NCI-H128 (cell line): ENCODE measurements around the gene GORASP1.

Experiments
- DNase-seq: peaks from one replicate; lab custom pipeline; 2025; ENCODE audit not compliant: unreplicated experiment; lab: John Stamatoyannopoulos, UW

The GORASP1 gene

GRCh38 chr3:39103791-39104552, 3.5 kb downstream of the GORASP1 start:
- no peak for DNase-seq

- no peak for DNase-seq
Measured at GRCh38 chr3:39103324-39103693, 4.1 kb downstream of the GORASP1 start.

- no peak for DNase-seq
Measured at GRCh38 chr3:39102504-39103323, 4.7 kb downstream of the GORASP1 start.

- DNase-seq: no peak
Measured at GRCh38 chr3:39101022-39101689, 6.3 kb downstream of the GORASP1 start.

GRCh38 chr3:39100500-39100886, 6.9 kb downstream of the GORASP1 start:
- DNase-seq: no peak

GRCh38 chr3:39099738-39100499, 7.5 kb downstream of the GORASP1 start:
- DNase-seq: no peak

GRCh38 chr3:39099242-39099641, 8.2 kb downstream of the GORASP1 start:
- no peak for DNase-seq

- DNase-seq: no peak
Measured at GRCh38 chr3:39098473-39099000, 8.9 kb downstream of the GORASP1 start.

GRCh38 chr3:39097716-39098472, 9.5 kb downstream of the GORASP1 start:
- no peak for DNase-seq

- DNase-seq: no peak
Measured at GRCh38 chr3:39096775-39097174, 10.7 kb downstream of the GORASP1 start.

GRCh38 chr3:39095778-39096177, 11.6 kb downstream of the GORASP1 start:
- no peak for DNase-seq

GRCh38 chr3:39094851-39095677, 12.4 kb downstream of the GORASP1 start:
- DNase-seq: no peak

- DNase-seq: no peak
Measured at GRCh38 chr3:39090922-39091321, 16.5 kb downstream of the GORASP1 start.

- no peak for DNase-seq
Measured at GRCh38 chr3:39088889-39089288, 18.5 kb downstream of the GORASP1 start.

- DNase-seq: no peak
Measured at GRCh38 chr3:39088456-39088855, 19.0 kb downstream of the GORASP1 start.

- no peak for DNase-seq
Measured at GRCh38 chr3:39086144-39086543, 21.3 kb downstream of the GORASP1 start.

- DNase-seq: no peak
Measured at GRCh38 chr3:39082666-39083313, 24.6 kb downstream of the GORASP1 start.

GRCh38 chr3:39080026-39080425, 27.4 kb downstream of the GORASP1 start:
- no peak for DNase-seq

GRCh38 chr3:39079530-39079929, 27.9 kb downstream of the GORASP1 start:
- DNase-seq: no peak
